Prostate gland (tissue), 2 donors: Measurements from ENCODE around the gene DOCK6. TPM values are rescaled to one million over a fixed set of nuclear protein-coding genes. Genes with fewer than 3 reads are reported as not detected.
A peak's percentile ranks its signal among the peaks of the same experiment; 100 is the strongest.

Experiments
- DNase-seq: peaks from one replicate; pipeline ENCODE4 v3.0.0-alpha.2; 2019; ENCODE audit warnings: low spot score
- H3K27ac ChIP-seq, 2 donors: fragments of 200-600 bp; sonication (generic); 2 replicates each; pipeline ENCODE4 v1.5.1; 2017 to 2019
- H3K27me3 ChIP-seq: fragments of 200-600 bp; sonication (generic); replicated peaks from 2 replicates; pipeline ENCODE4 v1.5.1; 2019; ENCODE audit not compliant: insufficient read depth
- H3K36me3 ChIP-seq, 2 donors: fragments of 200-600 bp; sonication (generic); 1 replicate in 1 of 2; 2 replicates in 1 of 2; pipeline versions ENCODE4 v1.5.1 to v1.8.1; 2017 to 2019
- H3K4me1 ChIP-seq: fragments of 200-600 bp; sonication (generic); replicated peaks from 2 replicates; pipeline ENCODE4 v1.5.1; 2019
- H3K4me3 ChIP-seq, 2 donors: fragments of 200-600 bp; sonication (generic); 2 replicates each; pipeline ENCODE4 v1.5.1; 2017 to 2019
- H3K9me3 ChIP-seq: fragments of 200-600 bp; sonication (generic); 2 replicates; pipeline ENCODE4 v1.5.1; 2017
- POLR2A ChIP-seq: fragments of 450-650 bp; IDR thresholded peaks from one replicate; pipeline ENCODE4 v1.6.1; 2016; ENCODE audit warnings: antibody characterized with exemption, mild to moderate bottlenecking
- POLR2AphosphoS5 ChIP-seq: sonication (generic); formaldehyde crosslinking; IDR thresholded peaks from one replicate; pipeline ENCODE4 v1.6.1; 2017; ENCODE audit warnings: antibody characterized with exemption
- WGBS: methylation state at CpG from one replicate; pipeline ENCODE4 v1.1.5; 2018; 5-methylcytosine and 5-hydroxymethylcytosine counted together
- intact Hi-C: fragments of 100-400 bp; cut with DNase I; formaldehyde crosslinking; loops from one replicate; pipeline ENCODE4 v1.14.2; 2022
- total RNA-seq, 2 donors: library from RNA; depleted of rRNA; stranded (reverse); fragments of >200 nt; gene quantifications; one replicate each; pipeline ENCODE4 v1.1.0, GENCODE V29; 2016
- TF ChIP-seq, protein P1 (sequence below), 4 experiments: fragments of 200-600 bp in 2 of 4; fragments of 450-650 bp in 2 of 4; sonication (generic) in 2 of 4; IDR thresholded peaks; 1 replicate in 3 of 4; 2 replicates in 1 of 4; pipeline ENCODE4 v1.5.1; 2016 to 2019; ENCODE audit warnings: antibody characterized with exemption in 4 of 4, mild to moderate bottlenecking in 2 of 4, moderate library complexity in 2 of 4

DOCK6 gene
- total RNA-seq, 2 donors from 2014 or later = 21.6 to 38.7 TPM

DNA sequence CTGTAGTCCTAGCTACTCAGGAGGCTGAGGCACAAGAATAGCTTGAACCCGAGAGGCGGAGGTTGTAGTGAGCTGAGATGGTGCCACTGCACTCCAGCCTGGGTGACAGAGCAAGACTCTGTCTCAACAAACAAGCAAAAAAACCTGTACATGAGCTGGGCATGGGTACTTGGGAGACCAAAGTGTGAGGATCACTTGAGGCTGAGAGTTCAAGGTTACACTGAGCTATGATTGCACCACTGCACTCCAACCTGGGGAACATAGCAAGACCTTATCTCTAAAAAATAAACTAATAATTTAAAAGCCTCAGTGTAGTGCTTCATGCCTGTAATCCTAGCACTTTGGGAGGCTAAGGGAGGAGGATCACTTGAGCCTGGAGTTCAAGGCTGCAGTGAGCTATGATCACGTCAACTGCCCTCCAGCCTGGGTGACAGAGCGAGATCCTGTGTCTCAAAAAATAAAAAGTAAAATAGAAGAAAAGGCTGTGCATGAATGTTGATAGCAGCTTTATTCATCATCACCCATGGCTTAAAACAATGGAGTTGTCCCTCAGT, 12.3 kb upstream of the DOCK6 start:
- H3K27ac ChIP-seq = no peak overlapping the region
- H3K4me3 ChIP-seq = no peak overlapping the region
- intact Hi-C loops = no loop called here
- H3K36me3 ChIP-seq = no peaks in the 10 kb centered on the region
- DNase-seq = no peak
- H3K9me3 ChIP-seq = no peaks in the 10 kb centered on the region
- no peaks in the 10 kb centered on the region for H3K27me3 ChIP-seq
- H3K4me1 ChIP-seq = no peaks in the 10 kb centered on the region
- 72% methylated on average over 4 of the region's 4 CpGs for WGBS
- TF ChIP-seq POLR2AphosphoS5 = no peak
- no peak for TF ChIP-seq POLR2A
- TF ChIP-seq, protein P1, sequence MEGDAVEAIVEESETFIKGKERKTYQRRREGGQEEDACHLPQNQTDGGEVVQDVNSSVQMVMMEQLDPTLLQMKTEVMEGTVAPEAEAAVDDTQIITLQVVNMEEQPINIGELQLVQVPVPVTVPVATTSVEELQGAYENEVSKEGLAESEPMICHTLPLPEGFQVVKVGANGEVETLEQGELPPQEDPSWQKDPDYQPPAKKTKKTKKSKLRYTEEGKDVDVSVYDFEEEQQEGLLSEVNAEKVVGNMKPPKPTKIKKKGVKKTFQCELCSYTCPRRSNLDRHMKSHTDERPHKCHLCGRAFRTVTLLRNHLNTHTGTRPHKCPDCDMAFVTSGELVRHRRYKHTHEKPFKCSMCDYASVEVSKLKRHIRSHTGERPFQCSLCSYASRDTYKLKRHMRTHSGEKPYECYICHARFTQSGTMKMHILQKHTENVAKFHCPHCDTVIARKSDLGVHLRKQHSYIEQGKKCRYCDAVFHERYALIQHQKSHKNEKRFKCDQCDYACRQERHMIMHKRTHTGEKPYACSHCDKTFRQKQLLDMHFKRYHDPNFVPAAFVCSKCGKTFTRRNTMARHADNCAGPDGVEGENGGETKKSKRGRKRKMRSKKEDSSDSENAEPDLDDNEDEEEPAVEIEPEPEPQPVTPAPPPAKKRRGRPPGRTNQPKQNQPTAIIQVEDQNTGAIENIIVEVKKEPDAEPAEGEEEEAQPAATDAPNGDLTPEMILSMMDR (IDR thresholded peaks at IDR 0.05) = no peak

DNA sequence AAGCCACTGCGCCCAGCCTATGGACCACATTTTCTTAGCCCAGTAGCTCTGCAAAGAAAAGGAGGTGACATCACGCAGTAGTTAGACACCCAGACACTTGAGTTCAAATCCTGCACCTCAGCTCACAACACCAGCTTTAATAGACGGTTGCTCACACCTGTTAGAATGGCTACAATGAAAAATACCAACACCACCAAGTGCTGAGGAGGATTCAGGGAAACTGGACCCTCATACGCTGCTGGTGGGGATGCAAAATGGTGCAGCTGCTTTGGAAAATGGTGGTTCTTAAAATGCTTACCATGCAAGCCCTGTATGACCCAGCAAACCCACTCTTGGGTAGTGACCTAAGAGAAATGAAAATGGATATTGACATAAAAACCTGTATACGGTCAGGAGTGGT, 11.7 kb upstream of the DOCK6 start:
- Histone ChIP-seq H3K27ac (no peak overlapping the region), H3K27me3 (no peaks in the 10 kb centered on the region), H3K36me3 (no peaks in the 10 kb centered on the region), H3K4me3 (no peak overlapping the region), H3K9me3 (no peaks in the 10 kb centered on the region), H3K4me1 (no peaks in the 10 kb centered on the region)
- WGBS = 79% methylated on average over 5 of the region's 5 CpGs
- DNase-seq = no peak
- TF ChIP-seq, protein P1 (IDR thresholded peaks at IDR 0.05) = no peak
- intact Hi-C loops = no loop called here

DNA sequence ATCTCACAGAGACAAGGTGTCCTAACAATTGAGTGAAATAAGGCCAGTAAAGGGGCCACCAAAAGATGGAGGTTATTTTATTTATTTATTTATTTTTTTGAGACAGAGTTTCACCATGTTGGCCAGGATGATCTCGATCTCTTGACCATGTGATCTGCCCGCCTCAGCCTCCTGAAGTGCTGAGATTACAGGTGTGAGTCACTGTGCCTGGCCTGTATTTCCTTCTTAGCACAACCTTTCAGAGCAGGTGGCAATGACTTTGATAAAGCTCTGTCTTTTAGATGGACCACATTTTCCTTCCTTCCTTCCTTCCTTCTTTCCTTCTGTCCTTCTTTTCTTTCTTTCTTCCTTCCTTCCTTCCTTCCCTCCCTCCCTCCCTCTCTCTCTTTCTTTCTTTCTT, 11.0 kb upstream of the DOCK6 start:
- TF ChIP-seq, protein P1 (IDR thresholded peaks at IDR 0.05) = no peak
- H3K27ac ChIP-seq = no peak overlapping the region
- no peaks in the 10 kb centered on the region for H3K4me1 ChIP-seq
- H3K27me3 ChIP-seq = no peaks in the 10 kb centered on the region
- H3K9me3 ChIP-seq = no peaks in the 10 kb centered on the region
- H3K36me3 ChIP-seq = no peaks in the 10 kb centered on the region
- H3K4me3 ChIP-seq = no peak overlapping the region
- 86% methylated on average over 2 of the region's 2 CpGs for WGBS
- no peak for DNase-seq
- intact Hi-C loops = no loop called here

DNA sequence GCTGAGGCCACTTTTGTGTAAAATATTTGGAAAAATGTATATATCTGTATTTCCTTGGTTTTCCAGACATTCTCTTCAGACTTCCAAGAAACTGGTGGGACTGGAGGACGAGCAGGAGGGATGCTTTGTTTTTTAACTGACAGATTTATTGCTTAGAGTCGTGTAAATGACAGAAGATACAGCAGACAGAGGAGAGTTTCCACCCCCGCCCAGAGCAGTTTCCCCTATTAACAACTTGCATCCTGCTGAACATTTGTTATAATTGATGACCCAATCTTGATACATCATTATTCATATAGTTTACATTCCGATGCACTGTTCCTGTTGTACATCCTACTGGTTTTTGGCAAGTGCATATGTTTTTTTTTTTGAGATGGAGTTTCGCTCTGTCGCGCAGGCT, 7.1 kb upstream of the DOCK6 start:
- WGBS = 12% methylated on average over 6 of the region's 7 CpGs
- TF ChIP-seq, protein P1 (IDR thresholded peaks at IDR 0.05) = no peak
- TF ChIP-seq POLR2AphosphoS5 = no peak
- TF ChIP-seq POLR2A = no peak
- peak overlapping the region; percentile 5 to 31 for H3K27ac ChIP-seq

DNA sequence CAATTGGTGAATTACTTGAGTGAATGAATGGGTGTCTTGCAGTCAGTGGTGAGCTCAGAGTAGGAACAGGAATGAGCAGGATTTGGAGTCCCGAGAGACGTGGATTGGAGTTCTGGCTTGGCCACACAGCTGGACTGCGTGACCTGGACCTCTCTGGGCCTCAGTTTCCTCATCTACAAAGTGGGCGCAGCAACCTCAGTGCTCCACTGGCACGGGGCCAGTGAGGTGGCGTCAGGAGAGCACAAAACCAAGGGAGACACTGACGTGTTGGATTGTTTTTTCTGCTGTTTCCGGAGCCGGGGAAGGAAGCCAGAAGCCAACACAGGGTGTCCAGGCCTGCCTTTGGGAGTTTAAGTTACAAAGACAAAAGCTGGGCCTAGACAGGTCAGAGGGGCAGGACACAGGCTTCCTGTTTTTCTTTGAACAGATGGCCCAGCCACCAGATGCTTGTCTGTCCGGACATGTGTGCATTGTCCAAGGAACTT, 6.5 kb upstream of the DOCK6 start:
- intact Hi-C loops = no loop called here
- Histone ChIP-seq H3K4me3 (no peak overlapping the region), H3K4me1 (no peaks in the 10 kb centered on the region), H3K27me3 (no peaks in the 10 kb centered on the region), H3K36me3 (no peaks in the 10 kb centered on the region), H3K9me3 (no peaks in the 10 kb centered on the region), H3K27ac (peak overlapping the region; percentile 5 to 31)
- 27% methylated on average over 10 of the region's 10 CpGs for WGBS
- peak; percentile 25 for DNase-seq
- TF ChIP-seq, protein P1 (IDR thresholded peaks at IDR 0.05) = no peak
- TF ChIP-seq POLR2AphosphoS5 = peak; percentile 46

More for the DNA sequence above, 7.1 kb upstream of the DOCK6 start:
- Histone ChIP-seq H3K9me3 (no peaks in the 10 kb centered on the region), H3K27me3 (no peaks in the 10 kb centered on the region), H3K4me1 (no peaks in the 10 kb centered on the region), H3K36me3 (no peaks in the 10 kb centered on the region), H3K4me3 (no peak overlapping the region)
- intact Hi-C loops = no loop called here
- DNase-seq = no peak
